Measurements from ENCODE around the gene RSU1. TPM values are rescaled to one million over a fixed set of nuclear protein-coding genes. Genes with fewer than 3 reads are reported as not detected.
A peak's percentile ranks its signal among the peaks of the same experiment; 100 is the strongest.

RSU1 gene
- total RNA-seq, 1 experiment from 2014 or later = 134 TPM

- no peak overlapping the region for H3K4me3 ChIP-seq
- no peak for DNase-seq (ENCODE audit: low read depth in 1 of 2, low spot score in 2 of 2)
- H3K9me3 ChIP-seq (replicated peaks) = no peaks in the 10 kb centered on the region
- H3K36me3 ChIP-seq = no peaks in the 10 kb centered on the region
- no peaks in the 10 kb centered on the region for H3K27me3 ChIP-seq (replicated peaks)
- no peak overlapping the region for H3K27ac ChIP-seq
- H3K4me1 ChIP-seq (replicated peaks) = peaks cover 7% of the 10 kb centered on the region
Observed at GRCh38 chr10:16648366-16648765, 168.9 kb downstream of the RSU1 start.

GRCh38 chr10:16646181-16647059 lies 170.8 kb downstream of the RSU1 start:
- DNase-seq (ENCODE audit: low read depth in 1 of 2, low spot score in 2 of 2) = no peak
- H3K27me3 ChIP-seq (replicated peaks) = no peaks in the 10 kb centered on the region
- no peak overlapping the region for H3K4me3 ChIP-seq
- H3K4me1 ChIP-seq (replicated peaks) = peaks cover 7% of the 10 kb centered on the region
- no peaks in the 10 kb centered on the region for H3K9me3 ChIP-seq (replicated peaks)
- no peaks in the 10 kb centered on the region for H3K36me3 ChIP-seq
- H3K27ac ChIP-seq = no peak overlapping the region

- peaks cover 7% of the 10 kb centered on the region for H3K4me1 ChIP-seq (replicated peaks)
- peak in 1 of 2 experiments; percentile 27 for DNase-seq (ENCODE audit: low read depth in 1 of 2, low spot score in 2 of 2)
Observed at GRCh38 chr10:16644146-16644545, 173.1 kb downstream of the RSU1 start.

GRCh38 chr10:16643502-16643901 lies 173.7 kb downstream of the RSU1 start:
- H3K9me3 ChIP-seq (replicated peaks) = no peaks in the 10 kb centered on the region
- no peak for DNase-seq (ENCODE audit: low read depth in 1 of 2, low spot score in 2 of 2)
- no peak overlapping the region for H3K4me3 ChIP-seq
- H3K36me3 ChIP-seq = no peaks in the 10 kb centered on the region
- no peaks in the 10 kb centered on the region for H3K27me3 ChIP-seq (replicated peaks)
- peaks cover 7% of the 10 kb centered on the region for H3K4me1 ChIP-seq (replicated peaks)
- H3K27ac ChIP-seq = no peak overlapping the region

More at GRCh38 chr10:16644146-16644545, 173.1 kb downstream of the RSU1 start:
- Histone ChIP-seq H3K27me3 (replicated peaks) (no peaks in the 10 kb centered on the region), H3K9me3 (replicated peaks) (no peaks in the 10 kb centered on the region), H3K36me3 (no peaks in the 10 kb centered on the region), H3K27ac (no peak overlapping the region), H3K4me3 (no peak overlapping the region)

- Histone ChIP-seq H3K9me3 (replicated peaks) (no peaks in the 10 kb centered on the region), H3K27me3 (replicated peaks) (no peaks in the 10 kb centered on the region), H3K36me3 (no peaks in the 10 kb centered on the region), H3K4me3 (no peak overlapping the region), H3K27ac (no peak overlapping the region), H3K4me1 (replicated peaks) (peaks cover 7% of the 10 kb centered on the region)
- DNase-seq (ENCODE audit: low read depth in 1 of 2, low spot score in 2 of 2) = no peak
Observed at GRCh38 chr10:16640153-16640552, 177.1 kb downstream of the RSU1 start.

- H3K4me3 ChIP-seq = no peak overlapping the region
- H3K27ac ChIP-seq = no peak overlapping the region
- no peak for DNase-seq (ENCODE audit: low read depth in 1 of 2, low spot score in 2 of 2)
- no peaks in the 10 kb centered on the region for H3K27me3 ChIP-seq (replicated peaks)
- H3K36me3 ChIP-seq = no peaks in the 10 kb centered on the region
- H3K9me3 ChIP-seq (replicated peaks) = no peaks in the 10 kb centered on the region
- peaks cover 6% of the 10 kb centered on the region for H3K4me1 ChIP-seq (replicated peaks)
Observed at GRCh38 chr10:16639471-16639870, 177.8 kb downstream of the RSU1 start.

- Histone ChIP-seq H3K27ac (no peak overlapping the region), H3K36me3 (0 out of 2 replicates have a peak, but pooled peaks cover 2% of the 10 kb centered on the region), H3K27me3 (replicated peaks) (no peaks in the 10 kb centered on the region), H3K4me3 (no peak overlapping the region), H3K9me3 (replicated peaks) (no peaks in the 10 kb centered on the region), H3K4me1 (replicated peaks) (no peaks in the 10 kb centered on the region)
- no peak for DNase-seq (ENCODE audit: low read depth in 1 of 2, low spot score in 2 of 2)
Observed at GRCh38 chr10:16632996-16633395, 184.2 kb downstream of the RSU1 start.

GRCh38 chr10:16626697-16627096 lies 190.5 kb downstream of the RSU1 start:
- no peaks in the 10 kb centered on the region for H3K4me1 ChIP-seq (replicated peaks)
- peaks cover 3% of the 10 kb centered on the region; the same call in 1 of the 2 replicates for H3K36me3 ChIP-seq
- no peaks in the 10 kb centered on the region for H3K9me3 ChIP-seq (replicated peaks)
- H3K27me3 ChIP-seq (replicated peaks) = no peaks in the 10 kb centered on the region
- no peak overlapping the region for H3K4me3 ChIP-seq
- H3K27ac ChIP-seq = no peak overlapping the region
- DNase-seq (ENCODE audit: low read depth in 1 of 2, low spot score in 2 of 2) = no peak

- Histone ChIP-seq H3K36me3 (no peaks in the 10 kb centered on the region), H3K4me3 (no peak overlapping the region), H3K27ac (no peak overlapping the region), H3K9me3 (replicated peaks) (no peaks in the 10 kb centered on the region), H3K4me1 (replicated peaks) (no peaks in the 10 kb centered on the region), H3K27me3 (replicated peaks) (no peaks in the 10 kb centered on the region)
- DNase-seq (ENCODE audit: low read depth in 1 of 2, low spot score in 2 of 2) = no peak
Observed at GRCh38 chr10:16612981-16613355, 204.3 kb downstream of the RSU1 start.

- Histone ChIP-seq H3K27me3 (replicated peaks) (no peaks in the 10 kb centered on the region), H3K36me3 (no peaks in the 10 kb centered on the region), H3K4me1 (replicated peaks) (no peaks in the 10 kb centered on the region), H3K9me3 (replicated peaks) (no peaks in the 10 kb centered on the region), H3K4me3 (no peak overlapping the region), H3K27ac (no peak overlapping the region)
- DNase-seq (ENCODE audit: low read depth in 1 of 2, low spot score in 2 of 2) = no peak
Observed at GRCh38 chr10:16612115-16612980, 204.9 kb downstream of the RSU1 start.

GRCh38 chr10:16611037-16611436 lies 206.2 kb downstream of the RSU1 start:
- DNase-seq (ENCODE audit: low read depth in 1 of 2, low spot score in 2 of 2) = no peak
- Histone ChIP-seq H3K9me3 (replicated peaks) (no peaks in the 10 kb centered on the region), H3K27ac (no peak overlapping the region), H3K27me3 (replicated peaks) (no peaks in the 10 kb centered on the region), H3K4me1 (replicated peaks) (0 out of 2 replicates have a peak, but pooled peaks cover 2% of the 10 kb centered on the region), H3K4me3 (no peak overlapping the region), H3K36me3 (no peaks in the 10 kb centered on the region)

- H3K27me3 ChIP-seq (replicated peaks) = no peaks in the 10 kb centered on the region
- DNase-seq (ENCODE audit: low read depth in 1 of 2, low spot score in 2 of 2) = no peak
- no peaks in the 10 kb centered on the region for H3K9me3 ChIP-seq (replicated peaks)
- no peak overlapping the region for H3K27ac ChIP-seq
- H3K36me3 ChIP-seq = no peaks in the 10 kb centered on the region
- no peak overlapping the region for H3K4me3 ChIP-seq
- 0 out of 2 replicates have a peak, but pooled peaks cover 2% of the 10 kb centered on the region for H3K4me1 ChIP-seq (replicated peaks)
Observed at GRCh38 chr10:16609211-16609610, 208.0 kb downstream of the RSU1 start.

- no peaks in the 10 kb centered on the region for H3K27me3 ChIP-seq (replicated peaks)
- H3K4me3 ChIP-seq = no peak overlapping the region
- H3K27ac ChIP-seq = no peak overlapping the region
- no peaks in the 10 kb centered on the region for H3K36me3 ChIP-seq
- no peak for DNase-seq (ENCODE audit: low read depth in 1 of 2, low spot score in 2 of 2)
- 0 out of 2 replicates have a peak, but pooled peaks cover 2% of the 10 kb centered on the region for H3K4me1 ChIP-seq (replicated peaks)
- H3K9me3 ChIP-seq (replicated peaks) = no peaks in the 10 kb centered on the region
Observed at GRCh38 chr10:16606923-16607322, 210.3 kb downstream of the RSU1 start.

- peak in 1 of 2 experiments; percentile 7 for DNase-seq (ENCODE audit: low read depth in 1 of 2, low spot score in 2 of 2)
- Histone ChIP-seq H3K27me3 (replicated peaks) (no peaks in the 10 kb centered on the region), H3K36me3 (no peaks in the 10 kb centered on the region), H3K4me1 (replicated peaks) (0 out of 2 replicates have a peak, but pooled peaks cover 2% of the 10 kb centered on the region), H3K4me3 (no peak overlapping the region), H3K27ac (no peak overlapping the region), H3K9me3 (replicated peaks) (no peaks in the 10 kb centered on the region)
Observed at GRCh38 chr10:16606421-16606820, 210.8 kb downstream of the RSU1 start.

All from SJSA1 (cell line).